ENCODE results near the gene SNX32.
"Not testable (repeated sequence)": the region's sequence is repeated elsewhere in the genome, so short reads cannot be mapped to it uniquely, and the experiment has no call there.

The SNX32 gene

DNA sequence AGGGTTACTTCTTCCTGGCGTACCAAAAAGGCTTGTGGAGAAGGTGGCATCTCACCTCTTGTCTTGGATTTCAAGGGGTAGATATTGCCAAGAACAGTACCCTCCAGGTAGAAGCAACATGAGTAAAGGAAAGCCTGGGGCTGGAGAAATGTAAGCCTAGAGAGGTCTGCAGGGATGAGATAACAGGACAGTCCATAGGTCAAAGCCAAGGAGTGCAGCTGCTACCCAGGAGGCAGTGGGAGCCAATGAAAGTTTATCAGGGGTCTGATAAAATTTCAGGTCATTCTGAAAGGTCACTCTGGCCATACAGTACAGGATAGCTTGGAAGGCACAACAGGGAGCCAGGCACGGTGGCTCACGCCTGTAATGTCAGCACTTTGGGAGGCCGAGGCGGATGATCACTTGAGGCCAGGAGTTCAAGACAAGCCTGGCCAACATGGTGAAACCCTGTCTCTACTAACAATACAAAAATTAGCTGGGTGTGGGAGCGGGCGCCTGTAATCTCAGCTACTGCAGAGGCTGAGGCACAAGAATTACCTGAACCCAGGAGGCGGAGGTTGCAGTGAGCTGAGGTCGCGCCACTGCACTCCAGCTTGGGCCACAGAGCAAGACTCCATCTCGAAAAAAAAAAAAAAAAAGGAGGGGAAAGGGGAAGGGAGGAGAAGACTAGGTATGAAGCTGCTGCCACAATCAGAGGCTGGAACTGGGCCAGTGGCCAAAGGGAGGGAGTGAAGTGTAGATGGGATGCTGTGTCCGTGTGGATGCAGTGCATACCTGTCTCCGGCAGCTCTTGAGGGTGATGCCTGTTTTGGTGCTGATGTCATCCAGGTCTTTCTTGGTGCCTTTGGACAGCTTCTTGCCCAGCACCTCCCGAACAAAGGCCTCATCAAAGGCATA, 53.3 kb downstream of the SNX32 start:
- DNase-seq (ENCODE audit: low spot score), result no peak

DNA sequence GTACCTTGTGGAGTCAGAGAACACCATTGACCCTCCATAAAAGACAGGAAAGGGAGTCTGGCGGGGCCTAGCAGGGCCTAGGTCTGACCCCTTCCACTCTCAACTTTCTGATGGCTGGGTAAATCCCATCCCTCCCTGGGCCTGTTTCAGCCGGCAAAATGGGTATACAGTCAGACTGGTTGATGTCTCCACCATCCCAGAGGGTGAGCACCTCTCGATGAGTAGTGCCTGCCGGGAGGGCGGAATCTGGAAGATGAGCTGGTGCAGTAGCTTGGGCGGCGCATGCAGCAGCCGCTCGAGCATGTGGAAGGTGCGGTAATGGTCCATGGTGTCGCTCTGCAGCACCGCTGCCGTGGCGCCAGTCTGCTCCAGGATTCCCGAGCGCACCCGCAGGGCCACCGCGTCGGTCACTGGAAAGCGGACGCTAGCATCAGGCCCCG, 54.0 kb downstream of the SNX32 start:
- peak; percentile 58 for DNase-seq (ENCODE audit: low spot score)

DNA sequence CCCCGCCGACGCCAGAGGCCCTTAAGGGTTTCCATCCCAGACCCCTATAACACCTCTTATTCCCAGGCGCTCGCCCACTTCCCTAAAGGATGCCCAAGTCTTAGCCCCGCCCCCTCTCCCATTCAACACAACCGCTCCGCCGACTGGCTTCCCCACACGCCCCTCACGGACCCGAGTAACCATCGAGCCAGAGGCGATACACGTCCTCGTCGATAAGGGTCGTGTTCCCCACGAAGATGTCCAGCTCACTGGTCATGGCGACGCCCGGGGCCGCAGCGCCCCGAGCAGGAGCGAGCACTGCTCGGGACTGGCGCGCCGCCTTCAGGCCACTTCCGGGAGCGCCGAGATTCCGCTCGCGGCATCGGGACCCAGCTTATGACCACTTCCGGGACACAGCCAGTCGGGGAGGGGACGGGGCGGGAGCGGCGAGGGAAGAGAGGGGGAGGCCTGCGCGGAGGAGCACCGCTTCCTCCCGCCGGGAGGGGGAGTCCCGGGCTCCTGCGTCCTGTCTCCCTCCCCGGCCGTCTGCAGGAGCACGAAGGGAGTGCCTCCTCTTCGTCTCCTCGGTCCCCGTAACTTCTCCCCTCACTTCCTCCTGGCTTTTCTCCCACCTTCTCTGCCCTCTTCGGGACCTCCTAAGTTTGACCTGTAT, 54.5 kb downstream of the SNX32 start, which contains the start of gene FIBP:
Gene FIBP, minus strand, starts transcription at position 309 of the 652 bp plus-strand sequence. Its CDS starts 53 bp downstream, at position 256.
- DNase-seq (ENCODE audit: low spot score), result peak; percentile 95

DNA sequence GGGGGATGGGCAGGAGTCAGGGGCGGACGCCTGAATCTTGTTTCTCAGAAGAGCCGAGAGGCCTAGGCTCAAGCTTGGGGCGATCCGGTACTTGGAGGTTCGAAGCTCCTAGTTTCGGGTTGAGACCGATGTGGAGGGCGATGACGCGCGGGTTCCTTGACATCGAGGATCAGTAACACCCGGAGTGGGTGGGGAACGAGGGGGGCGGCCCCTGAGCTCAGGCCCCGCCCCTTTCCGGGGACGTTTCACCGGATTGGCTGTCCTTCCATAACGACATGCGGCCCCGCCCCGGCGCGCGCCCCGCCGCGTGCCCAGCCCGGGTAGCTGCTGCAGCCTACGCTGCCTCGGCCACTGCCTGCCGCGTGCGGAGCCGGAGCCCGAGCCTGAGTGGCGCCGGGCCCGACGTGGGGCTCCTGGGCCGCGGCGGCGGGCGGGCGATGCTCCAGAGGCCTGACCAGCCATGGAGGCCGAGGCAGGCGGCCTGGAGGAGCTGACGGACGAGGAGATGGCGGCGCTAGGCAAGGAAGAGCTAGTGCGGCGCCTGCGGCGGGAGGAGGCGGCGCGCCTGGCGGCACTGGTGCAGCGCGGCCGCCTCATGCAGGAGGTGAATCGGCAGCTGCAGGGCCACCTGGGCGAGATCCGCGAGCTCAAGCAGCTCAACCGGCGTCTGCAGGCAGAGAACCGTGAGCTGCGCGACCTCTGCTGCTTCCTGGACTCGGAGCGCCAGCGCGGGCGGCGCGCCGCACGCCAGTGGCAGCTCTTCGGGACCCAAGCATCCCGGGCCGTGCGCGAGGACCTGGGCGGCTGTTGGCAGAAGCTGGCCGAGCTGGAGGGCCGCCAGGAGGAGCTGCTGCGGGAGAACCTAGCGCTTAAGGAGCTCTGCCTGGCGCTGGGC, 56.8 kb downstream of the SNX32 start, which contains the start of gene CCDC85B:
Gene CCDC85B, plus strand, starts transcription at position 350 of the 895 bp plus-strand sequence. Its CDS starts 111 bp downstream, at position 461.
- DNase-seq (ENCODE audit: low spot score), result peak; percentile 94

- DNase-seq (ENCODE audit: low spot score), result peak; percentile 55
Measured at GRCh38 chr11:65891219-65892136, 57.7 kb downstream of the SNX32 start.

DNA sequence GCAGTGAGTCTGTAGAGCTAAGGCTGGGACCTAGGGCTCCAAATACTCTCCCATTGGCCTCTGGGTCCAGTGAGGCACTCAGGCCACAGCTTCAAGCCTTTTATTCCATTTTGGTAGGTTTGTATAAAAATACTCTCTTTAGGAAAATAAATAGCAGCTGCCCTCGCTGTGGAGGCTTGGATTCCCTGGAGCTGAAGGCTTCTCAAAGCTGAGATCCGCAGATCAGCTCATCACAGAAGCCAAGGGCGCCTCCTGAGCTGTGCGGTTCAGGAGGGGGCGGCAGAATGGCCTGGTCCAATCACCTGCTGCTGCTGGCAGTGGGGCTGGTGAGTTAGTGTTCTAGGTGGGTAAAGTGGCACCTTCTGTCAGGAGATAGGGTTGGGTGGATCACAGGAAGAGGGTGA, 58.4 kb downstream of the SNX32 start:
- DNase-seq (ENCODE audit: low spot score), result not testable (repeated sequence)

GRCh38 chr11:65892661-65893317, 59.0 kb downstream of the SNX32 start:
- DNase-seq (ENCODE audit: low spot score), result no peak

DNA sequence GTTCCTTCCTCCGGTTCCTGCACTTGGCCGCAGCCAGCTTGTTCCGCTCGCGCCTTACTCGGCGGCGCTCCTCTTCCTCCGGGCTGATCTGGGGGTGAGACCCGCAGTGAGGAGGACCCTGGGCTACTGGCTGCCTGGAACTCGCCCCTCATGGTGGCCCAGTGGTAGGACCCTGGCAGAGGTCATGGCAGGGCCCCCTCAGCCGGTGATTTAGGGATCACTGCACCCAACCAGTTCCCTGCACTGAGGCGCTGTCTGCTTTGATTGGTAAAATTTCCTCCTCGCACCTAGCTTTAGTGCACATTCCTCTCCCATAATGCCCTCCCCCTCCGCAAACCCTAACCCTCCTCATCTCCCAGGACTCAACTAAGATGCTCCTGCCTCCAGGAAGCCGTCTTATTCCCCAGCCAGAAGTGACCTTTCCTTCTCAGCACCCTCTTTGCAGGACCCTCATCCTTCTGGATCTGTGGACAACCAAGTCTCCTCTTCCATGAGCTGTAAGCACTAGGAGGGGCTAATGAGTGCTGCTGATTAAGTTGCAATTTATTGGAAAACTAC, 60.4 kb downstream of the SNX32 start:
- DNase-seq (ENCODE audit: low spot score), result no peak

DNA sequence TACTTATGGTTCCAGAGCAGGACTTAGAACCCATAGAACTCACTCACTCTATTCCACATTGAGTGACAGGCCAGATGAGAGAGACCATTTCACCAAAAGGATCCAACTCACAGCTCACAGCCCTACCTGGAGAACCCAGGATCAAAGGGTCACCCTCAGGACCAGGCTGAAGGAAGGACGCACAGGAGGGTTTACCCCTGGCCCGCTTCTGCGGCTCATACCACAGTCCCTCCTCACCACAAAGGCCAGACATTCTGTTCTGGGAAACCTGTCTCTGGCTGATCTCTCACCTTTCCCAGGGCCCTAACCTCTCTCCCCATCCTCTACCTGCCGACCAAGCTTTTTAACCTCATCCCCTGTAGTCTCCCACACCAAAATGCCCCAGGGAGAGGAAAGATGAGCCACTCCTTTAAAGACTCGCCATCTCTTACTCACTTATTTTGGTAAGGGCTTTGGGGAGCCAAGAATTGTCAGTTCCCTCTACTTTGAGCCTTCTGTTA, 61.8 kb downstream of the SNX32 start:
- no peak for DNase-seq (ENCODE audit: low spot score)

GRCh38 chr11:65896034-65896999, 62.6 kb downstream of the SNX32 start:
- no peak for DNase-seq (ENCODE audit: low spot score)

GRCh38 chr11:65897020-65897471, 63.3 kb downstream of the SNX32 start:
- no peak for DNase-seq (ENCODE audit: low spot score)

- no peak for DNase-seq (ENCODE audit: low spot score)
Measured at GRCh38 chr11:65898656-65899355, 65.0 kb downstream of the SNX32 start.

DNA sequence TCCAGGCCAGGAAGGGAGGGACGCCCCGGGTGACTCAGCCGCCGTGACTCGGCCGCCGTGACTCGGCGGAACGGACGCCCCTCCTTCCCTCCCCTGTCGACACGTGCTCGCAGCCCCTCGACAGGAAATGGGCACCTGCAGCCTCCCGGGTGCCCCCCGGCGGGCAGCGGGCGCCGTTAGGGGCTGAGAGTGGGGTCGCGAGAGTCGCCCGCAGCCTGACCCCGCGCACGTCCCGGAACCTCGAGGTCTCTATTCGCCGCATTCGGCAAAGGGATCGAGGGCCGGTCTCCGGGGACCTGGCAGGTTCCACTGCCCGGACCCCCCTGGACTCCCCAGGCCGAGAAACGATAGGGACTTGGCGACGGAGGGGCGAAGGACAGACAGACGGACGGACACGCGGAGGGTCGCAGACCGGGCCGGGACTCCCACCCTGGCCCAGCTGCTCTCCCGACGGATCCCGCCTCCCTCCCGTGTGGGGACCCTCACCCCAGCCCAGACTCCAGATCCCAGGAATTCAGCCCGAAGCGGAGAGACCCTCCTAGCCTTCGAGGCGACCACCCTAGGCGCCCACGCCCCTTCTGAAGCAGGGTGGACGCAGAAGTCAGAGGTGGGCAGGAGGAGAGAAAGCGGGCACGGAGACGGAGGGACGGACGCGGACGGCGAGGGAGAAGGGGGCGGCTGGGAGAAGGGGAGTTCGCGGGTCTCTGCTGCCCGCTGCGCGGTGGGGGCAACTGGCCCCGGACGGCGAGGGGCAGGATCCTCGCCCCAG, 65.8 kb downstream of the SNX32 start:
- peak; percentile 57 for DNase-seq (ENCODE audit: low spot score)

- peak; percentile 71 for DNase-seq (ENCODE audit: low spot score)
Measured at GRCh38 chr11:65900125-65900898, 66.5 kb downstream of the SNX32 start, which contains the start of gene FOSL1. FOSL1 (minus strand) TSS chr11:65900388; CDS start chr11:65900339, 49 bp downstream.

DNA sequence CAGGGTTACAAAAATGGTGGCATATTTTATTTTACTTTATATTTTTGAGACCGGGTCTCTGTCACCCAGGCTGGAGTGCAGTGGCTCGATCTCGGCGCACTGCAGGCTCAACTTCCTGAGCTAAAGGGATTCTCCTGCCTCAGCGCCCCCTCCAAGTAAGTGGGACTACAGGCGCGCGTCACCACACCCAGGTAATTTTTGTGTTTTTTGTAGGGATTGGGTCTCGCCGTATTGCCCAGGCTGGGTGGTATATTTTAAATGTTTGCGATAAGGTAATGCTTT, 67.1 kb downstream of the SNX32 start:
- no peak for DNase-seq (ENCODE audit: low spot score)

DNA sequence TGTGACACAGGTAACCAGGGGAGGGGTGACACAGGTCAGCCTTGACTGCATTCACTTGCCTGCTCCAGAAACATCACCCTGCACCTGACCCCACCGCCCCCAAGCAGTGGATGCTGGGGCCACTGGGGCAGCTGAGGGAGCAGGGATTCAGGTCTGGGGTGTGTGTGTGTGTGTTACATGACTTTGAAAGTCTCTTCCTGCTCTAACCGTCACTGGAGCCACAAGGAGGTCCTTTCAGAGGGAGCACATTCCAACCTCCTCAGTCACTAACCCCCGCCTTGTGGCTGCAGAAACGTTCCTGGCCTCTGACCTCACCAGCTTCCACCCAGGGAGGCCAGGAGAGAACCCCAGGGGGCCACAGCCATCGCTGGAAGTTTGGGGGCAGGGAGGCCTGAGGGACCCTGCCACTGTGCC, 69.3 kb downstream of the SNX32 start:
- no peak for DNase-seq (ENCODE audit: low spot score)
